GM18507 (cell line): ENCODE data around the gene CSNK2A1.
A peak's percentile ranks its signal among the peaks of the same experiment; 100 is the strongest.

Experiments
- DNase-seq: peaks from one replicate; pipeline ENCODE4 v3.0.0; 2011; ENCODE audit warnings: low read depth; ENCODE audit not compliant: insufficient read length; ENCODE audit errors: extremely low spot score
- FAIRE-seq: peaks from 2 replicates; lab custom pipeline; 2011; peaks lifted over from hg19 to GRCh38; lab: Jason Lieb, UNC

CSNK2A1 gene

GRCh38 chr20:568673-569415, 25.3 kb upstream of the CSNK2A1 start:
- DNase-seq (no peak), FAIRE-seq (no peak)

- FAIRE-seq (no peak), DNase-seq (no peak)
These were observed 24.6 kb upstream of the CSNK2A1 start for GRCh38 chr20:568097-568652.

GRCh38 chr20:564192-564591, 20.6 kb upstream of the CSNK2A1 start:
- DNase-seq (no peak), FAIRE-seq (no peak)

GRCh38 chr20:563187-563586, 19.6 kb upstream of the CSNK2A1 start:
- DNase-seq (no peak), FAIRE-seq (no peak)

GRCh38 chr20:562232-562897, 18.8 kb upstream of the CSNK2A1 start:
- no peak for FAIRE-seq
- DNase-seq = no peak

GRCh38 chr20:561437-562231, 18.0 kb upstream of the CSNK2A1 start:
- peak; percentile 85 for FAIRE-seq
- peak; percentile 56 for DNase-seq

GRCh38 chr20:560680-561079, 17.1 kb upstream of the CSNK2A1 start:
- DNase-seq (no peak), FAIRE-seq (no peak)

- FAIRE-seq = no peak
- no peak for DNase-seq
These were observed 14.5 kb upstream of the CSNK2A1 start for GRCh38 chr20:558117-558516.

GRCh38 chr20:556984-557383, 13.4 kb upstream of the CSNK2A1 start:
- FAIRE-seq = no peak
- DNase-seq = no peak

- FAIRE-seq (no peak), DNase-seq (no peak)
These were observed 12.4 kb upstream of the CSNK2A1 start for GRCh38 chr20:555976-556385.

- FAIRE-seq = no peak
- no peak for DNase-seq
These were observed 7.0 kb upstream of the CSNK2A1 start for GRCh38 chr20:550611-551010.

GRCh38 chr20:549722-550496, 6.3 kb upstream of the CSNK2A1 start:
- DNase-seq (no peak), FAIRE-seq (no peak)

GRCh38 chr20:548906-549305, 5.3 kb upstream of the CSNK2A1 start:
- DNase-seq (no peak), FAIRE-seq (no peak)

- no peak for FAIRE-seq
These were observed 3.8 kb upstream of the CSNK2A1 start for GRCh38 chr20:547394-547793.

GRCh38 chr20:546353-546752, 2.8 kb upstream of the CSNK2A1 start:
- DNase-seq (no peak), FAIRE-seq (no peak)

More at GRCh38 chr20:547394-547793, 3.8 kb upstream of the CSNK2A1 start:
- DNase-seq = no peak

- DNase-seq (no peak), FAIRE-seq (no peak)
These were observed 649 bp upstream of the CSNK2A1 start for GRCh38 chr20:544153-544725.

GRCh38 chr20:542777-543368, 717 bp downstream of the CSNK2A1 start:
- no peak for FAIRE-seq

GRCh38 chr20:540391-541201, 3.0 kb downstream of the CSNK2A1 start:
- FAIRE-seq (no peak), DNase-seq (no peak)

More at GRCh38 chr20:542777-543368, 717 bp downstream of the CSNK2A1 start:
- DNase-seq = peak; percentile 18
